NCI-H1105 treated with DMSO at 0.1 percent for 48 hours (cell line): ENCODE results near the gene MEGF9.
A peak's percentile ranks its signal among the peaks of the same experiment; 100 is the strongest.

Source experiments
- DNase-seq: peaks from one replicate; lab custom pipeline; 2025; lab: John Stamatoyannopoulos, UW

MEGF9 gene

DNA sequence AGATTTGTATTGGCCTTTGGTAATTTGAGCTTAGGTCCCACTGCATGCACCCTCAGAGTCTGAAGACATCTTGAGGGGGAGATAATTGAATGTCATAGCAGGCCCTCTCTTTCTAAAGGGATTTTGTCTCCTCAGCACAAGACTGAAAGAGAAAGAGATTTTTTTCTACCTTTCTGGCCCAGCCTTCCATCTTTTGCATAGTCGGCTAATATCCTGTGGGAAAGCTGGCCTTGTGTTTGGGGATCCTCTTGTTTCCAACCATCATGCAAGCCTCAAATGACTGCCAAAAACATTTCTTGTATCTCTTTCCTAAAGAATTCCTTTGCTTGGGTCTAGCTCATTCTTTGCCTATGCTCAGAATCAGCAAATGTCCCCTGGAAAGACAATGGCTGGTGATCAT, 92.3 kb downstream of the MEGF9 start:
- no peak for DNase-seq

GRCh38 chr9:120619751-120620655, 94.3 kb downstream of the MEGF9 start:
- DNase-seq, result peak; percentile 67

DNA sequence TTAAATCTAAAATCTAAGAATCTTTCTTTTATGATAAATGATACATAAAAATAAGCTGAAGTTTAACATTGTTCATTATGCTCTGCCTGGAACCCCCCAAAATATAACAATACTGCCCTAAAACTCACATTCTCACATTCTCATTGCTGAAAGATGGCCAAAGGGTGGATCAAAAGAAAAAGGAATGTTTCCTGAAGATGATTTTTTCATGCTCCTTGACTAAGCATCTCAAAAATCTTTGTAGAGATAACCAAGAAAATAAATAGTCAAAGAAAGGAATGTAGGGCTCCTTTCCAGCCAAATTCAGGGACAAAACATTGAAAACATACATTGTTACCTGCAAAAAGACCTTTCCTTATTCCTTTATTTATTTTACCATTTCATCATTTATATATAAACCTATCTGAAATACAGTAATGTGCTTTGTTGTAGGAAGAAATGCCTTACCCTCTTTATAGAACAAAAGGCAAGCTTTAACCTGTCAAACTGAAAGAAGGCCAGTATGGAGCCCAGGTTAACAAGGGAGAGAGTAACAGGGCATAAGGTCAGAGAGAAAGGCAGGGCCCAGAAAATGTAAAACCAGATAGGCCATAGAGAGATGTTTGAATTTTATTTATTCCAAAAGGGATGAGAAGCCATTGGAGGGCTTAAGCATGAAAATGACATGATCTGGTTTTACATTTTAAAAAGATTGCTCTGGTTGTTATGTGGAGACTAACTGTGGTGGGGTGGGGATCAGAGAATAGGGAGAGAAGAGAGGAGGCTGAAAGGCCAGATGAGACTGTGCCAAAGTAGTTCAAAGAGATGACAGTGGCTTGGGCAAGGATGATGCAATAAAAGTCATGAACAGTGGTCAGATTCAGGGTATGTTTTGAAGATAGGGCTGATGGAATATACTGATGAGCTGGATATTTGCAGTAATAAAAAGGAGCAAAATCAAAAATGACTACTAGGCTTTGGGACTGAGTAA, 97.0 kb downstream of the MEGF9 start:
- no peak for DNase-seq

DNA sequence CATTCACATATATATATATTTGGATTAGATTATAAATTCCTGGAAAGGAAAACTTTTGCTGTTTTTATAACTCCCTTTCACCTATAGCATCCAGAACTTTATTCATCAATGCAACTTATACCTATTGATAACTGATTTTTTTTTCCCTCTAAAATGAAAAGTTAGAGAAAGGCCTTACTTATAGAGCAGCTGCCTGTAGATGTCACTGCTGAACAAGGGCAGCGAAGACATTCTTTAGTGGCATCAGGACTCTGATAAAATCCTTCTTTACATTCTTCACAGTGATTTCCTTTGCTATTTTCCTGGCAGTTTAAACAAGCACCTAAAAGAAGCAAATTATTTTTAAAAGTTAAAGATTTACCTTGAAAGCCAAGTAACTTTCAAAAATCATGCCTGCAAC, 102.1 kb downstream of the MEGF9 start:
- DNase-seq, result no peak

GRCh38 chr9:120611690-120612068, 102.6 kb downstream of the MEGF9 start:
- DNase-seq, result no peak

GRCh38 chr9:120610975-120611689, 103.1 kb downstream of the MEGF9 start:
- DNase-seq, result no peak

GRCh38 chr9:120609636-120610035, 104.6 kb downstream of the MEGF9 start:
- no peak for DNase-seq

GRCh38 chr9:120608421-120608820, 105.8 kb downstream of the MEGF9 start:
- no peak for DNase-seq

- no peak for DNase-seq
These were observed 110.7 kb downstream of the MEGF9 start for GRCh38 chr9:120603591-120603990.

- DNase-seq, result no peak
These were observed 111.3 kb downstream of the MEGF9 start for GRCh38 chr9:120603010-120603409.

- DNase-seq, result no peak
These were observed 120.4 kb downstream of the MEGF9 start for GRCh38 chr9:120593955-120594277.

DNA sequence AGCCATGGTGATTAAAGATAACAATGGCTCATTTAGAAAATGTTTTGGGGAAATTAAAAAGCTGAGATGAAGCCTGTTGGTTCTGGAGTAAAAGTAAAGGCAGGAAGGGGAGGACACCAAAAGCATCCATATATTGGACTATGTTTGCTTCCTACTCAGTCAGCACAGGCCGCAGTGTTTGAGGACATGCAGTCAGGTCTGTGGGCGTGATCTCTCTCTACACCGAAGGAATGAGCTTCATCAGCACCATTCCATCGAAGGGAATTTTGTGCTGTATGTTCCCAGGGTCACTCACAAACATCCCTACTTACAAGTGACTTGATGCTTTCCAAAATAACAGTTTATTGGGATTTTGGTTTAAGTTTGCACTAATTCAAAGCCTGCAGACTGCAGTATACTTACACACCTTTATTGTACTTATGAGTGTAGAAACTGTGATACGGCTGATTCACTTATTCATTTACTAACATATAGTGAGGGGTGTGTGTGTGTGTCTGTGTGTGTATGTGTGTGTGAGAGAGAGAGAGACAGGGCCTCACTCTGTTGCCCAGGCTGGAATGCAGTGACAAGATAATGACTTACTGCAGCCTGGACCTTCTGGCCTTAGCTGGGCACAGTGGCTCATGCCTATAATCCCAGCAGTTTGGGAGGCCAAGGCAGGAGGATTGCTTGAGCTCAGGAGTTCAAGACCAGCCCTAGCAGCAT, 120.9 kb downstream of the MEGF9 start:
- no peak for DNase-seq

GRCh38 chr9:120592210-120592609, 122.1 kb downstream of the MEGF9 start:
- no peak for DNase-seq

- DNase-seq, result no peak
These were observed 126.9 kb downstream of the MEGF9 start for GRCh38 chr9:120587328-120587727.

DNA sequence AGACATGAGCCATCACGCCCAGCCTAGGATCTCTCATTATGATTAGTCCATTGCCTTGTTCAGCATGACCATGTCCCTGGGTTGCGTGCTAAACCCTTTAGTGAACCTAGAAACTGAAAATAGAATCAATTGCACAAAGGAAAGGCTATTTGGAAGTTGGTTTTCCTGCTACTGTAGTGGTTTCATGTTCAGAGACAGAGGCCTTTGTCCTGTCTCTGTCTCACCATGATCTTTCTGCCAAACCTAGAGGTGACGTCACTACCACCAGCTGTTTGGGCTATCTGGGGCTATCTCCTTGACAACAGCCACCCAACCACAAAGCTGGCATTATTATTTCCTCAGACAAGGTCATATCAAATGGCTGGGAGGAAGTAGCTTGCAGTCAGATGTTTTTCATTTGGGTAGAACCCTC, 130.3 kb downstream of the MEGF9 start:
- peak; percentile 19 for DNase-seq

GRCh38 chr9:120580051-120580896, 134.0 kb downstream of the MEGF9 start, which contains the start of gene CDK5RAP2:
CDK5RAP2 (minus strand) TSS chr9:120580167; CDS start chr9:120579978, 189 bp downstream.
- peak; percentile 98 for DNase-seq

DNA sequence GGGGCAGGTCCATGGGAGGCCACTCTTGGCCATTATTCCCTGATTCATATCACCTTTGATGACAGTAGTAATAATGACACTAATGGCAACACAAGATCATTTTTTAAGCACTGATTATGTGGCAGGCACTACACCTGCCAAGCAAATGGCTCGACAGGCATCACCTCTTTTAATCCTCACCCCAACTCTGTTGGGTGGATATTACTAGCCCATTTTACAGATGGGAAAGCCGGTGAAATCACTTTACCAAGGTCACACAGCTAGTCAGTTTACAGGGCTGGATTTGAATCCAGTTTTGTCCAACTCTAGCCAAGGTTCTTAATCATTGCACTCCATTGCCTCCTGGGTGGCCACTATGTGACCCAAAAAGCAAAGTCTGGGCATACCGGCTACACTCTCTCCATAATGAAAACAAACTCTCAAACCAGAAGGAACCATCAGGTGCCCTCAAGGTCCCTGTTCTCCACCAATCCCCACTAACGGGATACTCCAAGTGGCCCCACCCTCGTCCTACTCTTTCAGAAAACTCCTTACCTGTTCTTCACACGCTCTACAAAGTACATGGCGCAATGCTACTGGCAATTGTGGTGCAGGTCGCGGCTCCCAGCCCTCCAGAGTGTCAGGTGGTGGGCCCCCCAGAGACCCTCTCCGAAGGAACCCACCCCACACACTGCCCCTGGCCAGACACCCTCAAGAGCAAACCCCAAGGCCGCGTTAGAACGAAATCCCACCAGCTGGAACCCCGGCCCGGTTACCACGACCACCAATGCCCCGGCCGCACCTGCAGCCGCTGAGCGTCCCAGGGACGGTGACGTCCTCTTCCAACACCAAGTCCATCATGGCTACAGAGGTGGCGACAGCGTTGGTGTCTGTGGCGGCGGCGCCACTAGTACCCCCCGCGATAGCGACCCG, 134.9 kb downstream of the MEGF9 start:
- DNase-seq, result no peak

- no peak for DNase-seq
These were observed 139.8 kb downstream of the MEGF9 start for GRCh38 chr9:120574473-120574872.

DNA sequence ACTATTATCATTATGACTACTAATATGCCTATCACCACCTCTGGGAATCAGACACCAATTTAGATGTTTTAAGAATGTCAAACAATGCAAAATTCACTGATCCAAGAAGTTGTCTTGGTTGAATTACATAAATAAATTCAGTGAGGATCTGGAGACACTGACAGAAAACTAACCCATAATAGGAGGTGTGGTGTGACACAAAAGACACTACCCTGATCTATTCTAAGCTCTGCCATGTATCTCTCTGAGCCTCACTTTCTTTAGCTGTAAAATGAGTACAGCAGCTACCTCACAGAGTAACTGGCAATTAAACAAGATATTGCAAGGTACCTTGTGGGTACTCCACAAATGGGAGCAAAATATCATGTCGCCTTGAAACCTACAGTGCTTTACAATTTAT, 141.8 kb downstream of the MEGF9 start:
- DNase-seq, result no peak
